ENCODE measurements around the gene PSMB2.

DNA sequence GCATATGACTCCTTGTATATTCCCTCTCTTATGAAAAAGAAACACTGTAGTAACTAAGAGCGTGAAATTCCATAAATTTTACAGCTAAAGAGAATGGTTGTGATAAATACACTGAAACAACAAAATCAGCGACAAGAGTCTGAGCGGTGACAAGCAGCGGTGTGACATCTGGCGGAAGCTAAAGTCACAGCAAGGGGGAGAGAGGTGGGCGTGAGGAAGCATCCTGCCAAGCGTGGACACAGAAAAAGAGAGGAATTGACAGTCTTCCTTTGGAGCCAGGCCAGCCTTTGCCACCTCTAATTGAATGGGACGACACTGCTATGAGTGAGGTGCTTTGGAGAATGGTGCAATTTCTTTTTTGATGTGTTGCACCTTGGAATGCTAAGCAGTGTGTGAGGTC, 25.9 kb downstream of the PSMB2 start:
- TF ChIP-seq EZH2 (IDR thresholded peaks at IDR 0.05; ENCODE audit: insufficient read depth, poor library complexity, severe bottlenecking) (no peak), EZH2phosphoT487 (IDR thresholded peaks at IDR 0.05; ENCODE audit: insufficient read depth, low read depth) (no peak)

Measured in GM23248 (cell line).